Mucosa of rectum (tissue), 2 donors: Measurements from ENCODE around the gene RIMS4.

Experiments
- H3K27ac ChIP-seq, 2 donors: one replicate each; pipeline ENCODE4 v1.7.0; 2013; ENCODE audit warnings: inconsistent platforms in 2 of 2, low read depth in 2 of 2, low read length in 2 of 2
- H3K27me3 ChIP-seq, 2 donors: one replicate each; pipeline ENCODE4 v1.7.0; 2013; ENCODE audit warnings: low read length in 2 of 2; ENCODE audit not compliant: control insufficient read depth in 2 of 2, insufficient read depth in 2 of 2
- H3K36me3 ChIP-seq, 2 donors: one replicate each; pipeline ENCODE4 v1.7.0; 2013; ENCODE audit warnings: low read length in 2 of 2; ENCODE audit not compliant: control insufficient read depth in 2 of 2, insufficient read depth in 2 of 2
- H3K4me1 ChIP-seq, 2 donors: one replicate each; pipeline ENCODE4 v1.7.0; 2013; ENCODE audit warnings: low read length in 2 of 2, mild to moderate bottlenecking in 1 of 2; ENCODE audit not compliant: control insufficient read depth in 2 of 2, insufficient read depth in 2 of 2
- H3K4me3 ChIP-seq, 2 donors: one replicate each; pipeline ENCODE4 v1.7.0; 2013; ENCODE audit warnings: low read length in 2 of 2
- H3K9ac ChIP-seq, 2 donors: one replicate each; pipeline ENCODE4 v1.7.0; 2013; ENCODE audit warnings: low read length in 2 of 2, low read depth in 1 of 2, mild to moderate bottlenecking in 1 of 2
- H3K9me3 ChIP-seq, 2 donors: one replicate each; pipeline ENCODE4 v1.7.0; 2013; ENCODE audit warnings: low read length in 2 of 2; ENCODE audit not compliant: control insufficient read depth in 2 of 2
- donor health status: healthy.
- donor health status: Normal muscosa, but diverticular disease.

Gene RIMS4

DNA sequence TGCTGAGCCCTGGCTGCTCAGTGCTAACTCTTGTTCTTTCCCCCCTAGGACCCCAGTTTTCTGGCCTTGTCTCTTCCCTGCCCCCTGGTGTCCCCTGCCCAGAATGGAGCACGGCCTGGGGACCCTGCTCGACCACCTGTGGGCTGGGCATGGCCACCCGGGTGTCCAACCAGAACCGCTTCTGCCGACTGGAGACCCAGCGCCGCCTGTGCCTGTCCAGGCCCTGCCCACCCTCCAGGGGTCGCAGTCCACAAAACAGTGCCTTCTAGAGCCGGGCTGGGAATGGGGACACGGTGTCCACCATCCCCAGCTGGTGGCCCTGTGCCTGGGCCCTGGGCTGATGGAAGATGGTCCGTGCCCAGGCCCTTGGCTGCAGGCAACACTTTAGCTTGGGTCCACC lies 83.3 kb downstream of the RIMS4 start:
- Histone ChIP-seq H3K27me3 (peaks cover 0 to 3% of the 10 kb centered on the region in 2 donors), H3K9me3 (no peaks in the 10 kb centered on the region), H3K36me3 (no peaks in the 10 kb centered on the region), H3K4me3 (no peak overlapping the region), H3K9ac (no peak overlapping the region), H3K27ac (no peak overlapping the region), H3K4me1 (no peaks in the 10 kb centered on the region)

DNA sequence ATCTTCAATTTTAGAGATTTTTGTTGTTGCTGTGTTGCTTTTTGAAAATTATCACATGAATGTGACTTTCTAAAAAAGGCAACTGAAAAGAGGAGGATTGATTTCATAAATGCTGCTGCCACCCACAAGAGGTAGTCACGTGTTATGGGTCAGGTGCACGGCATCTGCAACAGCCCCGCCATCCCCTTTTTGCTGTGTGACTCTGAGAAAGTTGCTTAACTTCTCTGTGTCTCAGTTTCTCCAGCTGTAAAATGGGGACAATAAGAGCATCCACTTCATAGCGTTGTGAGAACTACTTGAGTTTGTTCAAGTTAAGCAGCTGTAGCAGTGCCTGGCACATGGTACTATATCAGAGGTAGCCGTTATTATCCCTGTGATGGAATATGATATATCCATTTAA lies 84.5 kb downstream of the RIMS4 start:
- Histone ChIP-seq H3K27ac (no peak overlapping the region), H3K9me3 (no peaks in the 10 kb centered on the region), H3K36me3 (no peaks in the 10 kb centered on the region), H3K4me3 (no peak overlapping the region), H3K27me3 (peaks cover 0 to 3% of the 10 kb centered on the region in 2 donors), H3K4me1 (no peaks in the 10 kb centered on the region), H3K9ac (no peak overlapping the region)

DNA sequence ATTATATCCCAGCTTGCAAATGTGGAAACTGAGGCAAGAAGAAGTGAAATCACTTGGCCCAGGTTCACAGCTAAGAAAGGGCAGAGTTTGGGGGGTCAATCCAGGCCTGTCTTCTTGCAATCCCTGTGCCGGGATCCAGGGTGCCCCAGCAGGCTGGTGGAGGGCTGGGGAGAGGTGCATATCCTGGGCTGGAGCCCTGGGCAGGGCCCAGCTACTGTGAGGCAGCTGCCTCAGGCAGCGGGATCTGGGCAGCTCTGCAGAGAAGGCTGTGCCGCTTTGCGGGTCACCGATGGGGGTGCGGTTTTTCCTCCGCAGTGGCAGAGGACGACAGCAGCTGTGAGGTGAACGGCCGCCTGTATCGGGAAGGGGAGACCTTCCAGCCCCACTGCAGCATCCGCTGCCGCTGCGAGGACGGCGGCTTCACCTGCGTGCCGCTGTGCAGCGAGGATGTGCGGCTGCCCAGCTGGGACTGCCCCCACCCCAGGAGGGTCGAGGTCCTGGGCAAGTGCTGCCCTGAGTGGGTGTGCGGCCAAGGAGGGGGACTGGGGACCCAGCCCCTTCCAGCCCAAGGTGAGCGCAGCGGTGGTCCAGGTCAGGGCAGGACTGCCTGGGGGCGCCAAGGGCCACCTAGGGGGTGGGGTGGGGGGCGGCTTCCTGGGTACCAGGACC lies 85.8 kb downstream of the RIMS4 start:
- Histone ChIP-seq H3K27me3 (peaks cover 0 to 3% of the 10 kb centered on the region in 2 donors), H3K4me1 (no peaks in the 10 kb centered on the region), H3K36me3 (no peaks in the 10 kb centered on the region), H3K4me3 (no peak overlapping the region), H3K9ac (no peak overlapping the region), H3K9me3 (no peaks in the 10 kb centered on the region), H3K27ac (no peak overlapping the region)

DNA sequence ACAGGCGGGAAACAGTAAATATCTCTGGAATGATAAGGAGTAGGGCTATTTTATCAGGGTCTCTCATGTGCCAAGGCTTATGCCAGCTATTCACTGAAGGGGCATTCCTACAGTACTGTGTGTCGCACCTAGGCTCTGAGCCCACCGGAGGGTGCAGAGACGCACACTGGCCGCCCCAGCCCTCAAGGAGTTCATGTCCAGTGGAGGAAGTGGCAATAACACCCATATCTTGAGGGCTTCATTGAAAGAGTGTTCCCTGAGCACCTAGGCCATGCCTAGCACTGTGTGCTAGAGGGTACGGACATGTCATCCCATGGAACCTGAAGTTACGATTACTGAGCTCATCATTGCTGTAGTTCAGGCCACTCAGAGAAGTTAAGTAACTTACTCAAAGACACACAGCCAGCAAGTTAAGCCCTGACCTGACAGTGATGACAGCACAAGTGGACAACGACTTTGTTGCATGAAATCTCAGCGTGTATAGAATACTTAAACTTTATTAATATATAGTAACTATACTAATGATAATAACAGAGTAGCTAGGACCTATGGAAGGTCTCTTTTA lies 86.5 kb downstream of the RIMS4 start:
- no peak overlapping the region for H3K4me3 ChIP-seq
- H3K4me1 ChIP-seq: no peaks in the 10 kb centered on the region

DNA sequence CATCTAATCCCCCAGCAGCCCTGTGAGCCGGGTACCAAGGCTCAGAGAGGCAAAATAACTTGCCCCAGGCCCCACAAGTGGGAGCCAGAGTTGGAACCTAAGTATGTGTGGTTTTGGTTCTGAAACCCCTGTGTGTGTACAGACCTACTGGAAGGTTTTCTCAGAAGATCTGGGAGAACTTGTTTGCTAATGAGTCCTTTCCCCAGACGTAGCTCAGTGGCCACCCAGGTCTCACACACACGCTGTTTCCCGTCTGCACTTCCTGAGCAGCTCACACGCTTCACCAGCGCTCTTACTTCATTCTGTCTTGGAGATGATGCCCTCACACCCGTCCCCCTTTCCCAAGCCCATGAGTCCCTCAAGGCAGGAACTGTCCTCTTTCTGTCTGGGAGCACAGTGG lies 87.0 kb downstream of the RIMS4 start:
- Histone ChIP-seq H3K9ac (no peak overlapping the region), H3K4me1 (no peaks in the 10 kb centered on the region), H3K4me3 (no peak overlapping the region), H3K36me3 (no peaks in the 10 kb centered on the region), H3K9me3 (no peaks in the 10 kb centered on the region), H3K27me3 (peaks cover 0 to 3% of the 10 kb centered on the region in 2 donors), H3K27ac (no peak overlapping the region)

More for the DNA sequence above, 86.5 kb downstream of the RIMS4 start:
- Histone ChIP-seq H3K9ac (no peak overlapping the region), H3K9me3 (no peaks in the 10 kb centered on the region), H3K27ac (no peak overlapping the region), H3K36me3 (no peaks in the 10 kb centered on the region), H3K27me3 (peaks cover 0 to 3% of the 10 kb centered on the region in 2 donors)

DNA sequence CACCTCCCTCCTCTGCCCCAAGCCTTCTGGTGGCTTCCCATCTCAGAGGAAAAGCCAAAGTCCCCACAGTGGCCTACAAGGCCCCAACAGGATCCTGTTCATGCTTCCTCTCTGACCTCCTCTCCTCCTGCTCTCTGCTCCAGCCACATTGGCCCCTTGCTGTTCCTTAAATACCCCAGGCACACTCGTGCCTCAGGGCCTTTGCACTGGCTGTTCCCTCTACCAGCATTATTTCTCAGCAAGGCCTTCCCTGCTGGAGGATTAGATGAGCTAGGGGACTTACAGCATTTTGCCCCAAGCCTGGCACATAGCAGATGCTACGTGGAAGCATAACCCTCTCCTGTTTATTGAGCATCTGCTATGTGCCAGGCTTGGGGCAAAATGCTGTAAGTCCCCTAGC lies 87.4 kb downstream of the RIMS4 start:
- peaks cover 0 to 5% of the 10 kb centered on the region in 2 donors for H3K27me3 ChIP-seq
- H3K9me3 ChIP-seq: no peaks in the 10 kb centered on the region
- no peaks in the 10 kb centered on the region for H3K36me3 ChIP-seq
- no peak overlapping the region for H3K9ac ChIP-seq
- H3K4me3 ChIP-seq: no peak overlapping the region
- H3K4me1 ChIP-seq: no peaks in the 10 kb centered on the region
- H3K27ac ChIP-seq: no peak overlapping the region

DNA sequence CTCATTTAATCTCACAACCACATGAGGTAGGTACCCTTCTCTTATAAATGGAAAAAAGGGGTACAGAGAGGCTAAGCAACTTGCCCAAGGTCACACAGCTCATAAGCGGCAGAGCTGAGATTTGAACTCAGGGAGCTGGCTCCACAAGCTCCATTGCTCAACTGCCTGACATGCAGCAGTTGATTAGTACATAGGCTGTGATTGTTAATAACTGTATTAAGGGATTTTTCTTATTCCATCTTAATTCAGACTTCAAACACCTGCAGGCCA lies 88.6 kb downstream of the RIMS4 start:
- Histone ChIP-seq H3K4me1 (no peaks in the 10 kb centered on the region), H3K27ac (no peak overlapping the region)

DNA sequence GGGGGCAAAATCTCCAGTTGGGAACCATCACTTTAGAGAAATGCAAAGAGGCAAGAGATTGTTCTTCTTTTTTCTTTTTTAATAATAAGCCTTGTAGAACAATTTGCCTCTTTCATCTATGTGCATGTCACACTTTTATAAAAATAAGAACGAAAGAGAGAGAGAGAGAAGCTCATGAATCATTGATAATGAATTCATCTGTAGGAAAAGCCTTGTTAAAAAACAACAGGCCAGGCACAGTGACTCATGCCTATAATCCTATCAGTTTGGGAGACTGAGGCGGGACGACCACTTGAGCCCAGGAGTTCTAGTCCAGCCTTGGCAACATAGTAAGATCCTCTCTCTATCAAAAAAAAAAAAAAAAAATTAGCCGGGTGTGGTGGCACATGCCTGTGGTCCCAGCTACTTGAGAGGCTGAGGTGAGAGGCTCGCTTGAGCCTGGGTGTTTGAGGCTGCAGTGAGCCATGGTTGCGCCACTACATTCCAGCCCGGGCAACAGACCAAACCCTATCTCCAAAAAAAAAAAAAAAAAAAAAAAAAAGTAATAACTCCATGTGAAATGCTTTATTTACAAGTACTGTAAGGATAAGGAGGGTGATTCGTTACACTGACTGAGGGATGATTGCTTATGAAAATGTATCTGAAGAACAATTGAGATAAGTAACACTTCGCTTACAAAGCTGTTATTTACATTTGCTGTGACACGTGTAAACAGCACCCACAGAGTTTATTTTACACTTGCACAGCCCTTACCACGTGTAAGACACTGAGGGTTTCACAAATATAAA lies 89.2 kb downstream of the RIMS4 start:
- Histone ChIP-seq H3K36me3 (no peaks in the 10 kb centered on the region), H3K4me3 (no peak overlapping the region), H3K9ac (no peak overlapping the region), H3K27me3 (peaks cover 0 to 5% of the 10 kb centered on the region in 2 donors), H3K4me1 (no peaks in the 10 kb centered on the region), H3K9me3 (no peaks in the 10 kb centered on the region), H3K27ac (no peak overlapping the region)

More for the DNA sequence above, 88.6 kb downstream of the RIMS4 start:
- Histone ChIP-seq H3K36me3 (no peaks in the 10 kb centered on the region), H3K4me3 (no peak overlapping the region), H3K27me3 (peaks cover 0 to 5% of the 10 kb centered on the region in 2 donors), H3K9me3 (no peaks in the 10 kb centered on the region), H3K9ac (no peak overlapping the region)

DNA sequence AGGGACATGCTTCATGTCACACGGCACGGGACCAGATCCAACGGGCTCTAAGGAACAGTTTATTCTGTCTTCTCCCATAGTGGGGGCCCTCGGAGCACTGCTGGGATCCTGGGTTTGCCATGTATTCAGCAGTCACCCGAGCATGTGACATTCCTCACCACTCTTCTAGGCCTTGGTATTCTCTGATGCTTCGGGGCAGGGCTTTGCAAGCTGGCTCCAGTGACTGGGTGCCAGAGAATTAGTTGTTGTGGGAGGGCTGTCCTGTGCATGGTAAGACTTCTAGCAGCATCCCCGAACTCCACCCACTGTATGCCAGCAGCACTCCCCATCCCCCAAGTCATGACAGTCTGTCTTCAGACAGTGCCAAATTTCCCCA lies 89.7 kb downstream of the RIMS4 start:
- Histone ChIP-seq H3K9me3 (no peaks in the 10 kb centered on the region), H3K36me3 (no peaks in the 10 kb centered on the region), H3K27ac (no peak overlapping the region), H3K9ac (no peak overlapping the region), H3K4me3 (no peak overlapping the region), H3K4me1 (no peaks in the 10 kb centered on the region), H3K27me3 (peaks cover 0 to 3% of the 10 kb centered on the region in 2 donors)

DNA sequence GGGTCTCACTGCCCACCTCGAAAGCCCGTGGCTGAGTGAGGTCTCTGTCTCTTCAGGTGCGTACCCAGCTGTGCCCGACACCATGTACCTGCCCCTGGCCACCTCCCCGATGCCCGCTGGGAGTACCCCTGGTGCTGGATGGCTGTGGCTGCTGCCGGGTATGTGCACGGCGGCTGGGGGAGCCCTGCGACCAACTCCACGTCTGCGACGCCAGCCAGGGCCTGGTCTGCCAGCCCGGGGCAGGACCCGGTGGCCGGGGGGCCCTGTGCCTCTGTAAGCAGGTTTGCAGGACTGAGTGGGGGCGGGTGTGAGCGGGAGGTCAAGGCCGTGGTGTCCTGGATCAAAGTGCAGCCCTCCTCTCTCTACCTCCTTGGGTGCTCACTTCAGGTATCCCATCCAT lies 90.5 kb downstream of the RIMS4 start:
- no peak overlapping the region for H3K9ac ChIP-seq
- peaks cover 4 to 7% of the 10 kb centered on the region in 2 donors for H3K4me1 ChIP-seq
- H3K27me3 ChIP-seq: peaks cover 0 to 3% of the 10 kb centered on the region in 2 donors
- H3K4me3 ChIP-seq: no peak overlapping the region
- no peaks in the 10 kb centered on the region for H3K9me3 ChIP-seq
- no peaks in the 10 kb centered on the region for H3K36me3 ChIP-seq
- H3K27ac ChIP-seq: no peak overlapping the region
